Measurements from ENCODE around the gene FMO1.

GRCh38 chr1:171222936-171223335 is 25.4 kb upstream of the FMO1 start:
- no peak for TF ChIP-seq CTCF (IDR thresholded peaks at IDR 0.05; ENCODE audit: low read depth, low read length)
- no peak for TF ChIP-seq POLR2A (IDR thresholded peaks at IDR 0.05; ENCODE audit: extremely low read depth, insufficient read length)

Data from NB4 (cell line).